NCI-H446 treated with DMSO at 0.1 percent for 48 hours (cell line): ENCODE data around the gene KISS1R.

ENCODE experiments used
- DNase-seq: peaks from one replicate; lab custom pipeline; 2025; lab: John Stamatoyannopoulos, UW

KISS1R gene

DNA sequence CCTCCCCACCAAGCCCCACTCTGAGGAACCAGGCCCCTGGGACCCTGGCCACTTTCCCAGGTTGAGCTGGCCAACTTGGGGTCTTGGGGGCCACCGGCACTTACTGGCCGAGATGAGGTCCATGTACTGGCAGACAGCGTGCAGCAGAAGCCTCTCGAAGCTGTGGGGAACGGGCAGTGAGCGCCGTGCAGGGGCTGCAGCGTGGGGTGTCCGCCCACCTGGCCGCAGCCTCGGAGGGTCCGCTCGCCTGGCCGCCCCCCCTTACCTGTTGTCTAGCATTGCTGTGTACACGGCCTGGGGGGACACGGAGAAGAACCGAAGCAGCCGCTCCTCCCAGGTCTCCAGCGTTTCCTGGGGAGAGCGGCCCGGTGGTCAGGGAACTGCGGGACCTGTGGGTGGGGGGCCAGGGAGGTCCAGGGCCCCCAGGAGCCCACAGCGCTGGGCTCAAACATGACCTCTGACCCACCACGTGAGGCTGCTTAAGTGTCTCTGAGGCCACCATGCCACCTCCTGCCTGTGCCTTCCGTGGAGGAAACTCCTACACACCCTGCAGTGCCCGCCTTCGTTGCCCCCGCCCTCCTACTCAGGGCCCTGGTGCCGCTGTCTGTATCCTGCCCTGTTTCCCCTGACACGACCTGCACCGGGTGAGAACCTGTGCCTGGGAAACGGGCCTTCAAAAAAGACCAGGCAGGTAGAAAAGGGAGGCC lies 17.6 kb upstream of the KISS1R start:
- DNase-seq: no peak

GRCh38 chr19:900043-900301 lies 17.2 kb upstream of the KISS1R start:
- DNase-seq: no peak

DNA sequence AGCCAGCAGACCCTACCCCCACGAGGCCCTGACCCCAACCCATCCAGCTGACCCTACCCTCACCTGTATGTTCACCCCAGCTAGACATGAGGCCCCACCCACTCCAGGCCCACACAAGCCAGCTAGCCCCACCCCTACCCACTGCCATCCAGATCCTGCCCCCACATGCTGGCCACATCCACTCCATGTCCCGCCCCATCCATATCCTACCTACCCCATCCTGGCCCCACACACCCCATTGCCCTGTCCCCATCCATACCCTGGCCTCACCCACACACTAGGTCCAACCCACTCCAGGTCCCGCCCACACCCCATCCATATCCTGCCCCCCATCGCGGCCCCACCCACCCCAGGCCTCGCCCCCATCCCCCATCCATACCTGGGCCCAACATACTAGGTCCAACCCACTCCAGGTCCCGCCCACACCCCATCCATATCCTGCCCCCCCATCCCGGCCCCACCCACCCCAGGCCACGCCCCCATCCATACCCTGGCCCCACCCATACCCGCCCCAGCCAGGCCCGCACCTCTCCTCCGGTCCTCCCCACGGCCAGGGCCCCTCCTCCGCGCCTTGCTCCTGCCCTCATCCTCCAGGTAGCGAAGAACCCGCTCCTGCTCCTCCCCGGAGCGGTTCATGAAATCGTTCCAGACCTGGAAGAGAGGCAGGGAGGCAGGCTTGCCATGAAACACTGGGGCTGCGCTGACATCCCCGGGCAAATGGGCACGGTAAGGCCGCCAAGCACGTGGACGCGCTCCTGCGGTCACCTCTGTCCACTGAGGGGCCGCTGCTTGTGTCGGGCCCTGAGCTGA lies 16.6 kb upstream of the KISS1R start:
- no peak for DNase-seq

- no peak for DNase-seq
These were observed 15.7 kb upstream of the KISS1R start for GRCh38 chr19:901216-902092.

DNA sequence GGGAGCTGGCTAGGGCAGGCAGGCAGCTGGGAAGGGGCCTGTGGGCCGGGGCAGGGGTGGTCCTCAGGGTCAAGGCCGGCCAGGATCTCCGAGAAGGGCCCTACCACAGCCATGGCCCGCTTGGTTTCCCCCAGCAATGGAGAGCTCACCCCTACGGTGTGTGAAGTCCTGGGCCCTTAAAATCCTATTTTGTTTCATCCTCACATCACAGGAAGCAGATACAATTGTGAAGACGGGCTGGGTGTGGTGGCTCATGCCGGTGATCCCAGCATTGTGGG lies 15.1 kb upstream of the KISS1R start:
- no peak for DNase-seq

DNA sequence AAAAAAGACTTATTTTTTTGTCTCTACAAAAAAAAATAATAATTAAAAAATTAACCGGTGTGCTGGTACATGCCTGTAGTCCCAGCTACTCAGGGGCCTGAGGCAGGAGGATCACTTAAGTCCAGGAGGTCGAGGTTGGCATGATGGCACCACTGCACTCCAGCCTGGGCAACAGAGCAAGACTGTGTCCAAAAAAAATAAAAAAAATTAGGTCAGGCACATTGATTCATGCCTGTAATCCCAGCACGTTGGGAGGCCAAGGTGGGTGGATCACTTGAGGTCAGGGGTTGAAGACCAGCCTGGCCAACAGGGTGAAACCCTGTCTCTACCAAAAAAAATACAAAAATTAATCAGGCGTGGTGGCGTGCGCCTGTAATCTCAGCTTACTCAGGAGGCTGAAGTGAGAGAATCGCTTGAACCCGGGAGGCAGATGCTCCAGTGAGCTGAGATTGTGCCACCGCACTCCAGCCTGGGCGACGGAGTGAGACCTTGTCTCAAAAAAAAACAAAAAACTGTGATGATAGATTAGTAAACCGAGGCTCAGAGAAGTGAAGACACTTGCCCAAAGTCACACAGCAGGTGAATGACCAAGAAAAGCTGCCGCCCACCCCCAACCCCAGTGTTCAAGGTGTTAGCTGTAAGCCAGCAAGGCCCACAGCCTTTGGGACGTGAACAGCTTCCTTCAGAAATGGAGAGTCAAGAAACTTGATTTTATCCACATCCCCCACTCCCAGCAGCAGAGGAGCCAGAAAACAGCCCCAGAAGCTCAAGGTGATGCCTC lies 14.5 kb upstream of the KISS1R start:
- DNase-seq: no peak

DNA sequence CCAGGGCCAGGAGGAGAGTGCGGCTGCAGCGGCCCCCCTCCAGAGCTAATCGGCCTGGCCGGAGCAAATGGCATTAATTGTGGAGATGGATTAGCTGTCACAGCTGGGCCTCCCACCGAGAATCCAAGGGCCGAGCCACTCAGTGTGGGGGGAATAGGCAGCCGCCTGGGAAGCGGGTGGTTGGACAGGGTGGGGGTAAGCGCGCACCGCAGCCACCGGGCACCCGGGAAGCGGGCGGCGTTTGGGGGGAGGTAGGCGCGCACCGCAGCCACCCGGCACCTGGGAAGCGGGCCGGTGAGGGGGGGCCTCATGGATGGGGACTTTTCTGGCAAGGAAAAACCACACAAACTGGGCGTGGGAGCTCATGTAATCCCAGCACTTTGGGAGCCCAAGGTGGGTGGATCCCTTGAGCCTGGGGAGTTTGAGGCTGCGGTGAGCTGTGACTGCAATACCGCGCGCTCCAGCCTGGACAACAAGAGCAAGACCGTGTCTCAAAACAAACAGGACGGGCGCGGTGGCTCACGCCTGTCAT lies 13.8 kb upstream of the KISS1R start:
- DNase-seq: no peak

GRCh38 chr19:904545-904944 lies 12.6 kb upstream of the KISS1R start:
- DNase-seq: no peak

GRCh38 chr19:906480-906879 lies 10.7 kb upstream of the KISS1R start:
- DNase-seq: no peak

- no peak for DNase-seq
These were observed 9.8 kb upstream of the KISS1R start for GRCh38 chr19:907183-907853.

GRCh38 chr19:911197-912033 lies 5.7 kb upstream of the KISS1R start:
- DNase-seq: no peak

DNA sequence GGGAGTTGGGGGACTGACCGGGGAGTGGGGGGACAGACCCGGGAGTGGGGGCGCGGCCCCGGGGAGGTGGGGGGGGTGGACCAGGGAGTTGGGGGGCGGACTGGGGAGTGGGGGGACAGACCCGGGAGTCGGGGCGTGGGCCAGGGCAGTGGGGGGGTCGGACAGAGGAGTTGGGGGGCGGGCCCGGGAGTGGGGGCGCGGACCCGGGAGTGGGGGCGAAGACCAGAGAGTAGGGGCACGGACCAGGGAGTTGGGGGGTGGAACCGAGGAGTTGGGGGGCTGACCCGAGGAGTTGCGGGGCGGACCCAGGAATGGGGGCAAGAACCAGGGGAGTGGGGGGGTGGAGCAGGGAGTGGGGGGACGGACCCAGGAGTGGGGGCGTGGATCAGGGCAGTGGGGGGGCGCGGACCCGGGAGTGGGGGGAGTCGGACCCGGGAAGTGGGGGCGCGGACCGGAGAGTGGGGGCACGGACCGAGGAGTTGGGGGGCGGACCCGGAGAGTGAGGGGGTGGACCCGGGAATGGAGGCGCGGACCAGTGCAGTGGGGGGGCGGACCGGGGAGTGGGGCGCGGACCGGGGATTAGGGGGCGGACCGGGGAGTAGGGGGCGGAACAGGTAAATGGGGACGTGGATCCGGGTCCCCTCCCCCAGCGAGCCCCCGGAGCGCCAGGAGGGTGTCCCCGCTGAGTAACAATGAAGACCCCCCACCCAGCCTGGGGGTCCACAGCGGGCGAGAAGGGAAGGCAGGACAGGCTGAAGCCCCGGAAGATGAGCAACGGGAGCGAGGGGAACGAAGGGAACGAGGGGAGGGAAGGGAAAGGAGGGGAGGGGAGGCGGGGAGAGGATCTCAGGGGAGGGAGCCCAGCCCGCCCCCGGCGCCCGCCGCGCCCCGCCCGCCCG lies 4.7 kb upstream of the KISS1R start:
- DNase-seq: no peak

- no peak for DNase-seq
These were observed 3.9 kb upstream of the KISS1R start, which contains the start of gene R3HDM4 for GRCh38 chr19:913080-913748. R3HDM4 (minus strand) TSS chr19:913219; CDS start chr19:913157, 62 bp downstream.

DNA sequence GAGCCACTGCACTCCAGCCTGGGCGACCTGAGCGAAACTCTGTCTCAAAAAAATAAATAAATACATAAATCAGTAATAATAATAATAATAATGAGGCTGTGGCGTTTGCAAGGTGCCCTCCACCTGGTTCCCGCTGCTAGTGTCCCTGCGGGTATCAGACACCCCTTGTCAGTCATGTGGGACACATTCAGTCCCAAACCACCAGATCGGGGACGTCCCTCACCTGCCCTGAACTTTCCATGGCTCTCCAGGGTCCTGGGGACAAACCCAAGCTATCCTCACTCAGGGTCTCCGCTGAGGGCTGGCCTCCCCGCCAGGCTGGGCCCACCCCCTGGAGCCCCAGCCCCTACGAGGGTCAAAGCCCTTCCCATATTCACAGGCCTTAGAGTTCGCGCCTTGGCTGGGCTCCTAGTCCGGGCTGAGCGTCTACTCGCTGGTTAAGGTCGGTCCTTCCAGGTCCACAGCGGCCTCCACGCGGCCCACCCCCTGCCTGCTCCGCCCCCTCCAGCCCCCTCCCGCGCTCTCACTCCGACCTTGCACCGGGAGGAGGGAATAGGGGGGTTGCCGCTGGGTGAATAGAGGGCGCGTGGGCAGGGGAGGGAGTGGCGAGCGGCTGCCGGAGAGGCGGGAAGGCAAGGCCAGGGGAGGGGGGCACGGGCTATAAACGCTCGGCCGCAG lies 349 bp upstream of the KISS1R start:
- no peak for DNase-seq

DNA sequence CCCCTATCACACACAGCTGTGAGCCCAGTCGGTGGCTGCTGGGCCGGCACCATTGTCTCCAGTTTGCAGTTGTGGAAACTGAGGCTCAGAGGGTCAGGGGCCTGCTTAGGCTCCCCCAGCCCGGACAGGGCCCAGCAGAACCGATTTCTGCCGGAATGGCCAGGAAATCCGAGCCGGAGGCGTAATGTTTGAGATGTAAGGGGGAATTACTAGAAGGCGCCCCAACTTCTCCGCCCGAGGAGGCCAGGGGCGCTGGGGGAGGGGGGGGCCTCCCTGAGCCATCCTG lies 962 bp downstream of the KISS1R start:
- no peak for DNase-seq

DNA sequence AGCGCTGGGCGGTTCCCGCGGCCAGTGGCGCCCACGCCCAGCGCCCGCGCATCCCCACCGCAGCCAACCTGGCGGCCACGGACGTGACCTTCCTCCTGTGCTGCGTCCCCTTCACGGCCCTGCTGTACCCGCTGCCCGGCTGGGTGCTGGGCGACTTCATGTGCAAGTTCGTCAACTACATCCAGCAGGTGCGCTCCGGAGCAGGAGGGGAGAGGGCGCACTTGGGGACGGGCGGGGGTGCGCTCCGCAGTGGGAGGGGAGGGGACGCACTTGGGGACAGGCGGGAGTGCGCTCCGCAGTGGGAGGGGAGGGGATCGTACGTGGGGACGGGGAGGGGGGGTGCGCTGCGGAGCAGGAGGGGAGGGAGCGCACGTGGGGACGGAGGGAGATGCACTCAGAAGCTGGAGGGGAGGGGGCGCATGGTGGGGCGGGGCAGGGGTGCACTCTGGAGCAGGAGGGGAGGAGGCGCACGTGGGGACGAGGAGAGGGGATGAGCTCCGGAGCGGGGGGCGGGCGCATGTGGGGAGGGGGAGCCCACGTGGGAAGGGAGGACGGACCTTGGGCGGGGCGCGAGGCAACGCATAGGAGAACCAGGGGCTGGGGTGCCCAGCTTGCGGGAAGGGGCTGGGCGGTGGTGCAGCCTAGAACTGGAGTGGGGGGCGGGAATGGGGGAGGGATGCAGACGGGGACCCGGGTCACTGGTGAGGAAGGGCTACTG lies 1.5 kb downstream of the KISS1R start:
- no peak for DNase-seq

DNA sequence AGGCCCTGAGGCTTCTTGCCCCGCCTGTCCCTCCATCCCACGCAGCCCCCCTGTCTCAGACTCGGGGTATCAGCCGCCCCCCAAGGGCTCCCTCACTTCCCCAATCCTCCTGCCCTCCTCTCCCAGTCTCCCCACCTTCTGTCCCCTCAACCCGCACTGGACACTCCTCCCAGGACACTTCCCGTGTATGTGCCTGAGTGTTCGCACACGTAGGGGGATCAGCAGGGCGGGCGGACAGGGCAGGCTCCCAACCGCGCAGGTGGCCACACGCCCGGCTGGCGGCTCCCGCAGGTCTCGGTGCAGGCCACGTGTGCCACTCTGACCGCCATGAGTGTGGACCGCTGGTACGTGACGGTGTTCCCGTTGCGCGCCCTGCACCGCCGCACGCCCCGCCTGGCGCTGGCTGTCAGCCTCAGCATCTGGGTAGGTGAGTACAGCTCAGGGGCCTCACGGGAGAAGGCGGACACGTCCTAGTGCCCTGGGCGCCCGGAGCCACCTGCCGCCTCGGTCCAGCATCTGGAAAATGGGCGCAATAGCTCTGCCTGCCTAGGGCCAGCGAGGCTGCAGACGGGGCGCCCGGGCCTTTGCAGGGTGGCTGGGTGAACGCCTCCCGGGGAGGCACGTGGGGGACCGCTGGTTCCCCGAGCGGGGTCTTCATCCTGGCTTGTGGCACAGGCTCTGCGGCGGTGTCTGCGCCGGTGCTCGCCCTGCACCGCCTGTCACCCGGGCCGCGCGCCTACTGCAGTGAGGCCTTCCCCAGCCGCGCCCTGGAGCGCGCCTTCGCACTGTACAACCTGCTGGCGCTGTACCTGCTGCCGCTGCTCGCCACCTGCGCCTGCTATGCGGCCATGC lies 2.3 kb downstream of the KISS1R start:
- no peak for DNase-seq
